ENCODE results near the gene TSPAN9. TPM values are rescaled to one million over a fixed set of nuclear protein-coding genes. Genes with fewer than 3 reads are reported as not detected.

The TSPAN9 gene
- polyA plus RNA-seq, 3 donors: 0.15 to 0.34 (median 0.25) TPM

- no peaks in the 10 kb centered on the region for H3K27me3 ChIP-seq (ENCODE audit: control insufficient read depth in 2 of 2, insufficient read depth in 2 of 2, low read length in 2 of 2)
- intact Hi-C loops (cut with micrococcal nuclease): loop anchor here in 1 of 2 donors (10.0 kb wide), 1 partner anchor 185 kb away; the partner anchor contains the start of gene TEX52
- TF ChIP-seq, protein P1, sequence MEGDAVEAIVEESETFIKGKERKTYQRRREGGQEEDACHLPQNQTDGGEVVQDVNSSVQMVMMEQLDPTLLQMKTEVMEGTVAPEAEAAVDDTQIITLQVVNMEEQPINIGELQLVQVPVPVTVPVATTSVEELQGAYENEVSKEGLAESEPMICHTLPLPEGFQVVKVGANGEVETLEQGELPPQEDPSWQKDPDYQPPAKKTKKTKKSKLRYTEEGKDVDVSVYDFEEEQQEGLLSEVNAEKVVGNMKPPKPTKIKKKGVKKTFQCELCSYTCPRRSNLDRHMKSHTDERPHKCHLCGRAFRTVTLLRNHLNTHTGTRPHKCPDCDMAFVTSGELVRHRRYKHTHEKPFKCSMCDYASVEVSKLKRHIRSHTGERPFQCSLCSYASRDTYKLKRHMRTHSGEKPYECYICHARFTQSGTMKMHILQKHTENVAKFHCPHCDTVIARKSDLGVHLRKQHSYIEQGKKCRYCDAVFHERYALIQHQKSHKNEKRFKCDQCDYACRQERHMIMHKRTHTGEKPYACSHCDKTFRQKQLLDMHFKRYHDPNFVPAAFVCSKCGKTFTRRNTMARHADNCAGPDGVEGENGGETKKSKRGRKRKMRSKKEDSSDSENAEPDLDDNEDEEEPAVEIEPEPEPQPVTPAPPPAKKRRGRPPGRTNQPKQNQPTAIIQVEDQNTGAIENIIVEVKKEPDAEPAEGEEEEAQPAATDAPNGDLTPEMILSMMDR (IDR thresholded peaks at IDR 0.05): no peak
- WGBS (ENCODE audit: insufficient coverage): 95% methylated on average over 10 of the region's 15 CpGs
- no peaks in the 10 kb centered on the region for H4K20me1 ChIP-seq (ENCODE audit: insufficient read depth, low read length)
- no peaks in the 10 kb centered on the region for H3K79me2 ChIP-seq (ENCODE audit: insufficient read depth, low read length)
- H3K36me3 ChIP-seq (replicated peaks in 1 of 2; ENCODE audit: control insufficient read depth in 1 of 2, insufficient read depth in 2 of 2, low read length in 2 of 2): no peaks in the 10 kb centered on the region
- H2AFZ ChIP-seq (ENCODE audit: insufficient read depth, low read depth, low read length, poor library complexity, severe bottlenecking): no peak overlapping the region
- H3K9me3 ChIP-seq (replicated peaks in 1 of 2; ENCODE audit: control insufficient read depth in 1 of 2, insufficient read depth in 1 of 2, low read length in 2 of 2): no peaks in the 10 kb centered on the region
- no peak for DNase-seq
- no peak overlapping the region for H3K27ac ChIP-seq (ENCODE audit: low read depth in 1 of 2, low read length in 2 of 2)
- no peak overlapping the region for H3K4me2 ChIP-seq (replicated peaks; ENCODE audit: extremely low read depth, low read length, poor library complexity, severe bottlenecking)
- Mint-ChIP-seq H3K4me1 (peaks cover 3% of the 10 kb centered on the region), H3K36me3 (no peaks in the 10 kb centered on the region), H3K9me3 (peaks cover 0 to 2% (median 0%) of the 10 kb centered on the region in 7 donors), H3K4me3 (no peak overlapping the region), H3K27me3 (ENCODE audit: low read depth in 3 of 3) (peaks cover 2% of the 10 kb centered on the region in 3 donors), H3K27ac (peak overlapping the region in 1 of 7 donors; percentile 74)
- no peaks in the 10 kb centered on the region for H3K4me1 ChIP-seq (ENCODE audit: control insufficient read depth in 1 of 2, insufficient read depth in 2 of 2, low read length in 2 of 2)
- H3K9ac ChIP-seq (ENCODE audit: insufficient read depth, low read length, poor library complexity, severe bottlenecking): no peak overlapping the region
- H3K4me3 ChIP-seq (replicated peaks in 1 of 3; ENCODE audit: low read depth in 2 of 3, low read length in 3 of 3): no peak overlapping the region
Observed at GRCh38 chr12:3040026-3040656, 37.0 kb upstream of the TSPAN9 start.

- Histone ChIP-seq H3K27me3 (ENCODE audit: control insufficient read depth in 2 of 2, insufficient read depth in 2 of 2, low read length in 2 of 2) (no peaks in the 10 kb centered on the region), H3K9me3 (replicated peaks in 1 of 2; ENCODE audit: control insufficient read depth in 1 of 2, insufficient read depth in 1 of 2, low read length in 2 of 2) (no peaks in the 10 kb centered on the region), H4K20me1 (ENCODE audit: insufficient read depth, low read length) (no peaks in the 10 kb centered on the region), H3K79me2 (ENCODE audit: insufficient read depth, low read length) (no peaks in the 10 kb centered on the region), H3K4me2 (replicated peaks; ENCODE audit: extremely low read depth, low read length, poor library complexity, severe bottlenecking) (no peak overlapping the region), H3K9ac (ENCODE audit: insufficient read depth, low read length, poor library complexity, severe bottlenecking) (no peak overlapping the region), H3K4me1 (ENCODE audit: control insufficient read depth in 1 of 2, insufficient read depth in 2 of 2, low read length in 2 of 2) (no peaks in the 10 kb centered on the region), H3K36me3 (replicated peaks in 1 of 2; ENCODE audit: control insufficient read depth in 1 of 2, insufficient read depth in 2 of 2, low read length in 2 of 2) (no peaks in the 10 kb centered on the region), H2AFZ (ENCODE audit: insufficient read depth, low read depth, low read length, poor library complexity, severe bottlenecking) (no peak overlapping the region), H3K4me3 (replicated peaks in 1 of 3; ENCODE audit: low read depth in 2 of 3, low read length in 3 of 3) (no peak overlapping the region), H3K27ac (ENCODE audit: low read depth in 1 of 2, low read length in 2 of 2) (no peak overlapping the region)
- 91% methylated on average over 23 of the region's 29 CpGs for WGBS (ENCODE audit: insufficient coverage)
- Mint-ChIP-seq H3K4me3 (no peak overlapping the region), H3K4me1 (peaks cover 3% of the 10 kb centered on the region), H3K27me3 (ENCODE audit: low read depth in 3 of 3) (peaks cover 2% of the 10 kb centered on the region in 3 donors), H3K9me3 (peaks cover 0 to 2% (median 0%) of the 10 kb centered on the region in 7 donors), H3K27ac (peak overlapping the region in 1 of 7 donors; percentile 74), H3K36me3 (no peaks in the 10 kb centered on the region)
- no peak for DNase-seq
- TF ChIP-seq, protein P1 (IDR thresholded peaks at IDR 0.05): no peak
- intact Hi-C loops (cut with micrococcal nuclease): loop anchor here in 1 of 2 donors (10.0 kb wide), 1 partner anchor 186 kb away; the partner anchor contains the start of gene TEX52
Observed at GRCh38 chr12:3040663-3041544, 36.3 kb upstream of the TSPAN9 start.
